Stimulated activated CD4-positive, alpha-beta T cell treated with anti-CD3 and anti-CD28 coated beads, Interleukin-1b, Interleukin-23, amount 100 ng/mL, for 48 hours (primary cell): ENCODE measurements around the gene MPC1L.
"Not testable (repeated sequence)": the region's sequence is repeated elsewhere in the genome, so short reads cannot be mapped to it uniquely, and the experiment has no call there.

Source experiments
- DNase-seq: peaks from one replicate; pipeline ENCODE4 v3.0.0-alpha.2; 2020

The MPC1L gene

GRCh38 chrX:40623139-40623536, at the start of gene MPC1L:
MPC1L (plus strand) TSS chrX:40623428; CDS start chrX:40623566, 138 bp downstream.
- DNase-seq: no peak

GRCh38 chrX:40573763-40574162, 49.5 kb upstream of the MPC1L start:
- DNase-seq: peak; percentile 18

GRCh38 chrX:40575411-40575810, 47.8 kb upstream of the MPC1L start:
- not testable (repeated sequence) for DNase-seq

GRCh38 chrX:40576291-40576690, 46.9 kb upstream of the MPC1L start:
- no peak for DNase-seq

GRCh38 chrX:40578039-40578695, 45.1 kb upstream of the MPC1L start:
- DNase-seq: no peak

- DNase-seq: no peak
These were observed 44.1 kb upstream of the MPC1L start for GRCh38 chrX:40579141-40579540.

- DNase-seq: no peak
These were observed 43.2 kb upstream of the MPC1L start for GRCh38 chrX:40579900-40580536.

GRCh38 chrX:40580537-40581335, 42.5 kb upstream of the MPC1L start, which contains the start of gene ATP6AP2:
ATP6AP2 (plus strand) TSS chrX:40580970; CDS start chrX:40581066, 96 bp downstream.
- peak; percentile 93 for DNase-seq

GRCh38 chrX:40581336-40581920, 41.8 kb upstream of the MPC1L start:
- DNase-seq: no peak

GRCh38 chrX:40582178-40582577, 41.0 kb upstream of the MPC1L start:
- DNase-seq: not testable (repeated sequence)

- no peak for DNase-seq
These were observed 40.4 kb upstream of the MPC1L start for GRCh38 chrX:40582811-40583210.

GRCh38 chrX:40587623-40588022, 35.6 kb upstream of the MPC1L start:
- DNase-seq: not testable (repeated sequence)

GRCh38 chrX:40589616-40590321, 33.5 kb upstream of the MPC1L start:
- peak; percentile 27 for DNase-seq

GRCh38 chrX:40603446-40603845, 19.8 kb upstream of the MPC1L start:
- DNase-seq: no peak

GRCh38 chrX:40607381-40607780, 15.8 kb upstream of the MPC1L start:
- no peak for DNase-seq

GRCh38 chrX:40612511-40612910, 10.7 kb upstream of the MPC1L start:
- no peak for DNase-seq

- DNase-seq: no peak
These were observed 7.3 kb upstream of the MPC1L start for GRCh38 chrX:40615976-40616375.

- DNase-seq: no peak
These were observed 5.7 kb upstream of the MPC1L start for GRCh38 chrX:40617566-40617965.

GRCh38 chrX:40622479-40623138, 619 bp upstream of the MPC1L start:
- no peak for DNase-seq

GRCh38 chrX:40623665-40624064, 437 bp downstream of the MPC1L start:
- DNase-seq: no peak

- DNase-seq: no peak
These were observed 2.1 kb downstream of the MPC1L start for GRCh38 chrX:40625294-40625693.

GRCh38 chrX:40628506-40628905, 5.3 kb downstream of the MPC1L start:
- no peak for DNase-seq
